Epithelial cell of esophagus (primary cell): Measurements from ENCODE around the gene CIZ1.

Experiments used
- DNase-seq: peaks from one replicate; pipeline ENCODE4 v3.0.0; 2010; ENCODE audit warnings: low read depth
- H3K4me3 ChIP-seq: 2 replicates; pipeline ENCODE4 v1.5.1; 2011; ENCODE audit warnings: mild to moderate bottlenecking, low read length, control low read depth
- TF ChIP-seq, protein P1 (sequence below): IDR thresholded peaks from 2 replicates; pipeline ENCODE4 v1.5.1; 2011; ENCODE audit warnings: low read depth, mild to moderate bottlenecking, low read length, control low read depth, inconsistent platforms; ENCODE audit not compliant: insufficient read depth; ENCODE audit errors: missing control alignments

The CIZ1 gene

GRCh38 chr9:128225770-128226411, 34.5 kb upstream of the CIZ1 start:
- DNase-seq, result no peak
- TF ChIP-seq, protein P1, sequence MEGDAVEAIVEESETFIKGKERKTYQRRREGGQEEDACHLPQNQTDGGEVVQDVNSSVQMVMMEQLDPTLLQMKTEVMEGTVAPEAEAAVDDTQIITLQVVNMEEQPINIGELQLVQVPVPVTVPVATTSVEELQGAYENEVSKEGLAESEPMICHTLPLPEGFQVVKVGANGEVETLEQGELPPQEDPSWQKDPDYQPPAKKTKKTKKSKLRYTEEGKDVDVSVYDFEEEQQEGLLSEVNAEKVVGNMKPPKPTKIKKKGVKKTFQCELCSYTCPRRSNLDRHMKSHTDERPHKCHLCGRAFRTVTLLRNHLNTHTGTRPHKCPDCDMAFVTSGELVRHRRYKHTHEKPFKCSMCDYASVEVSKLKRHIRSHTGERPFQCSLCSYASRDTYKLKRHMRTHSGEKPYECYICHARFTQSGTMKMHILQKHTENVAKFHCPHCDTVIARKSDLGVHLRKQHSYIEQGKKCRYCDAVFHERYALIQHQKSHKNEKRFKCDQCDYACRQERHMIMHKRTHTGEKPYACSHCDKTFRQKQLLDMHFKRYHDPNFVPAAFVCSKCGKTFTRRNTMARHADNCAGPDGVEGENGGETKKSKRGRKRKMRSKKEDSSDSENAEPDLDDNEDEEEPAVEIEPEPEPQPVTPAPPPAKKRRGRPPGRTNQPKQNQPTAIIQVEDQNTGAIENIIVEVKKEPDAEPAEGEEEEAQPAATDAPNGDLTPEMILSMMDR, result no peak
- H3K4me3 ChIP-seq, result no peak overlapping the region

- H3K4me3 ChIP-seq, result no peak overlapping the region
- no peak for DNase-seq
- TF ChIP-seq, protein P1, result no peak
These were observed 33.5 kb upstream of the CIZ1 start for GRCh38 chr9:128224877-128225276.

DNA sequence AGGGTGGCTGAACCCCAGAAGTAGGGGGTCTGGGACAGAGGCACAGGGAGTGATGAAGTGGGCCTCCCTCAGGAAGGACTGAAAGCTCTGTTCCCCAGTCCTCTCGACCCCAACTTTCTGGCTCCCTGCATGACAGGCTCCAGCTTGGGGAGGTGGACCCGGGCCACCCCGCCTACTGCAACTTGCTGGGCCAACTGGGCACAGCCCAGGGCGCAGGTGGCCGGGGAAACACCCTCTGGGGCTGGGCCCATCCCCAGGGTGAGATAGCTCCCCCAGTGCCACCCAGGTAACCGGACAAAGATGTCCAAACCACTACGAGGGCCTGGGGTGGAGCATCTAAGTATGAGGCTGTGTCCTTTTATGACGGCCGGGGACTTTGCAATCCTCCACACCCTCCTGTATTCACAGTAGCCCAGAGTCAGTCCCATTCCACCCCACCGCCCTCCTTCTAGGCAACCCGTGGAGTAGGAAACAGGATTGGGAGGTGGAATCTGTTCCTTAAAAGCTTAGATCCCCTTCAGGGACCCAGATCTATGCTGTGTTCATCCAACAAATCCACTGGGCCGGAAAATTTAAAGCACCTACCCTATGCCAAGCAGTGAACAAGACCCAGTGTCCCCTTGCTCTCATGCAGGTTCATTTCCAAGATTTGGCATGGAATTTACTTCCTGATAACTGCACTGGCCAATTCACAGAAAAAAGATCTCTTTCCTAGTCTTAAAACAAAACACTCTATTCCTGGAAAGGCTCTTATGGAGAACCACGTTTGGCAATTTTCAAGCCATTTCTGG, 31.7 kb upstream of the CIZ1 start:
- TF ChIP-seq, protein P1, result no peak
- no peak for DNase-seq
- no peak overlapping the region for H3K4me3 ChIP-seq

DNA sequence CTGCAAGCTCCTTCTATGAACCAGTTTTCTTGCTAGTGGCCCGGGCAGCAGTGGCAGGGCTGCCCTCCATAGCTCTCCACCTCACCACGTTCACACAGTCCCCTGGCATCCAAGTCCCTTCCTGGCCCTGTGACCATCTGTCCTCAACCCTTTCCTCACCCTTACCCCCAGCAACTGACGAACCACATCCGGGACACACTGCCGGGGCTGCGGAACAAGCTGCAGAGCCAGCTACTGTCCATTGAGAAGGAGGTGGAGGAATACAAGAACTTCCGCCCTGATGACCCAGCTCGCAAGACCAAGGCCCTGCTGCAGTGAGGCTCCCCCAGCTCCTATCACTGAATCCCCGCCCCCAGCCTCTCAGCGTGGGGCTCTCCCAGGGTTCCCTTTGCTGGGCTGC, 30.7 kb upstream of the CIZ1 start:
- TF ChIP-seq, protein P1, result no peak
- H3K4me3 ChIP-seq, result no peak overlapping the region
- no peak for DNase-seq

GRCh38 chr9:128219831-128220230, 28.5 kb upstream of the CIZ1 start:
- H3K4me3 ChIP-seq, result no peak overlapping the region
- TF ChIP-seq, protein P1, result no peak
- DNase-seq, result no peak

DNA sequence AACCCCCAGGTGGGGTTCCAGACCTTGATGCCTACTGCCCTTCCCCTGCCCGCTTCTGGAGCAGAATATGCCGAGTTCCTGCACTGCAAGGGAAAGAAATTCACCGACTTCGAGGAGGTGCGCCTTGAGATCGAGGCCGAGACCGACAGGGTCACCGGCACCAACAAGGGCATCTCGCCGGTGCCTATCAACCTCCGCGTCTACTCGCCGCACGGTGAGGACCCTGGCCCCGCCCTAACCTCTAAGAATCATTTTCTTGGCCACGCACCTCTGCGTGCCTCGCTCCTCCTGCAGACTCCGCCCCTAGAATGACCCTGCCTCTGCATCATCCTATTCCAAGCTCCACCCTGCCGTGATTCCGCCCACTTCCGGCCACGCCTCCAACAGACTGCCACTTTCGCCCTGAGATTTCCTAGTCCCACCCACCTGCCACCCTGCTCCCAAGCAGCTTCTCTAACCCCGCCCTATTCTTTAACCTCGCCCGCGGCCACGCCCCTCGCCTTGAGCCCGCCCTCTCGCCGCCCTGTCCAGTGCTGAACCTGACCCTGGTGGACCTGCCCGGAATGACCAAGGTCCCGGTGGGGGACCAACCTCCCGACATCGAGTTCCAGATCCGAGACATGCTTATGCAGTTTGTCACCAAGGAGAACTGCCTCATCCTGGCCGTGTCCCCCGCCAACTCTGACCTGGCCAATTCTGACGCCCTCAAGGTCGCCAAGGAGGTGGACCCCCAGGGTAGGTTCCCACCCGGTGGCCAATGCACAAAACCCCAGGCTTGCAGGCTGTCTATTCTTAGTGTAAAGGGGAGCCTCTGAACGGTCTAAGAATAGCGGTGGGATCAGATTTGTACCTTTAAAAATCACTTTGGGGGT, 27.4 kb upstream of the CIZ1 start:
- TF ChIP-seq, protein P1, result no peak
- DNase-seq, result peak; percentile 97
- peak overlapping the region; percentile 51 for H3K4me3 ChIP-seq
